CD8-positive, alpha-beta memory T cell (primary cell): ENCODE data around the gene ACOX3. TPM values are rescaled to one million over a fixed set of nuclear protein-coding genes. Genes with fewer than 3 reads are reported as not detected.
A peak's percentile ranks its signal among the peaks of the same experiment; 100 is the strongest.
"Not testable (repeated sequence)": the region's sequence is repeated elsewhere in the genome, so short reads cannot be mapped to it uniquely, and the experiment has no call there.

Experiments
- CTCF ChIA-PET: fragments of 350-600 bp; sonication (Branson Sonifier 250); formaldehyde crosslinking; loops from one replicate; lab custom pipeline; 2021; ENCODE audit warnings: antibody characterized with exemption; lab: Charles Lee
- POLR2A ChIA-PET: fragments of 350-600 bp; sonication (Branson Sonifier 250); formaldehyde crosslinking; loops from one replicate; lab custom pipeline; 2021; ENCODE audit warnings: antibody characterized with exemption; lab: Charles Lee
- DNase-seq, 5 donors: peaks; one replicate each; pipeline versions ENCODE4 v3.0.0 to v3.0.0-alpha.2; 2020 to 2022; ENCODE audit warnings: mixed read lengths in 1 of 5
- H3K27ac ChIP-seq: one replicate; pipeline ENCODE4 v1.7.0; 2013; ENCODE audit warnings: low read depth, mild to moderate bottlenecking, low read length, moderate library complexity
- H3K27me3 ChIP-seq: 2 replicates; pipeline ENCODE4 v1.7.0; 2013; ENCODE audit warnings: low read length, mild to moderate bottlenecking; ENCODE audit not compliant: insufficient read depth, poor library complexity, severe bottlenecking
- H3K36me3 ChIP-seq: 2 replicates; pipeline ENCODE4 v1.7.0; 2013; ENCODE audit warnings: mild to moderate bottlenecking, low read length, moderate library complexity; ENCODE audit not compliant: insufficient read depth
- H3K4me1 ChIP-seq: 2 replicates; pipeline ENCODE4 v1.7.0; 2013; ENCODE audit warnings: mild to moderate bottlenecking, low read length, moderate library complexity; ENCODE audit not compliant: insufficient read depth
- H3K4me3 ChIP-seq: 2 replicates; pipeline ENCODE4 v1.7.0; 2013; ENCODE audit warnings: mild to moderate bottlenecking, low read length
- H3K9me3 ChIP-seq: 2 replicates; pipeline ENCODE4 v1.7.0; 2013; ENCODE audit warnings: mild to moderate bottlenecking, low read length
- H3K27ac Mint-ChIP-seq, 8 donors: one replicate each; pipeline ENCODE4 v1.8.0; 2020 to 2021; ENCODE audit warnings: mixed read lengths in 8 of 8, mild to moderate bottlenecking in 6 of 8, inconsistent platforms in 3 of 8, moderate library complexity in 3 of 8
- H3K27me3 Mint-ChIP-seq, 2 donors: one replicate each; pipeline ENCODE4 v1.8.0; 2020 to 2021; ENCODE audit warnings: mixed read lengths in 2 of 2, mild to moderate bottlenecking in 1 of 2, moderate library complexity in 1 of 2
- H3K36me3 Mint-ChIP-seq, 3 donors: one replicate each; pipeline ENCODE4 v1.8.0; 2020 to 2021; ENCODE audit warnings: mixed read lengths in 3 of 3, inconsistent platforms in 1 of 3, mild to moderate bottlenecking in 1 of 3
- H3K4me1 Mint-ChIP-seq, 3 donors: one replicate each; pipeline ENCODE4 v1.8.0; 2020 to 2021; ENCODE audit warnings: mixed read lengths in 3 of 3, inconsistent platforms in 1 of 3, mild to moderate bottlenecking in 1 of 3
- H3K4me3 Mint-ChIP-seq, 7 donors: one replicate each; pipeline ENCODE4 v1.8.0; 2020 to 2021; ENCODE audit warnings: mixed read lengths in 7 of 7, mild to moderate bottlenecking in 6 of 7, moderate library complexity in 4 of 7, inconsistent platforms in 2 of 7
- H3K9me3 Mint-ChIP-seq, 5 donors: one replicate each; pipeline ENCODE4 v1.8.0; 2020 to 2022; ENCODE audit warnings: mixed read lengths in 5 of 5, mild to moderate bottlenecking in 3 of 5, moderate library complexity in 2 of 5, inconsistent platforms in 1 of 5
- polyA plus RNA-seq: library from polyadenylated mRNA; unstranded; fragments of 300-500 nt; fragmentation: Illumina TruSeq; gene quantifications from one replicate; pipeline ENCODE4 v1.2.3, GENCODE V29; 2021
- total RNA-seq, 2 experiments: library from RNA; stranded (reverse); gene quantifications; one replicate each; pipeline ENCODE4 v1.2.3, GENCODE V29; 2021

Gene ACOX3
- total and polyA plus RNA-seq, 3 experiments from 2014 or later, result 14.2 to 24.9 (median 22.3) TPM

DNA sequence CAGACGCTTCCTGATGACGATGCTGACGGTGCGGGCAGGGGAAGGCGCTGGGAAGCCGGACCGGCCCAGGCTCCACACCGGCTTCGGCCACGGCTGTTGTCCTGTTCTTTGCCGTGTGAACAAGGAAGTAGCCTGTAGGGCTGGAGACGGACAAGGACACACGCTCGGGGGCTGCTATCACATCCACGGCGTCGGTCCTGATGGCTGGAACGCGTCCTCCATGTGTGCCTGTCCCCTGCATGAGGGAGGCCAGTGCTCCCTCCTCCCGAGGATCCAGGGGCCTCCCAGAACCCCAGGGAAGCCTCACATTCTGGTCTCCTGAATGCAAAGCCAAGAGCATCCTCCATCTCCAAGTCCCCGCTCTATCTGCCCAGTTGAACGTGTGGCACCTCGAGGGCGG, 53.8 kb downstream of the ACOX3 start:
- Mint-ChIP-seq H3K27me3 (no peaks in the 10 kb centered on the region), H3K27ac (no peak overlapping the region), H3K36me3 (peaks cover 0 to 65% (median 11%) of the 10 kb centered on the region in 3 donors), H3K4me3 (no peak overlapping the region), H3K4me1 (no peaks in the 10 kb centered on the region), H3K9me3 (peaks cover 0 to 1% (median 0%) of the 10 kb centered on the region in 5 donors)
- no peak overlapping the region for H3K27ac ChIP-seq
- no peaks in the 10 kb centered on the region for H3K27me3 ChIP-seq
- H3K36me3 ChIP-seq, result peaks cover 3% of the 10 kb centered on the region
- no peaks in the 10 kb centered on the region for H3K9me3 ChIP-seq
- no peak overlapping the region for H3K4me3 ChIP-seq
- DNase-seq, result no peak
- H3K4me1 ChIP-seq, result no peaks in the 10 kb centered on the region
- ChIA-PET CTCF (no interaction called here), POLR2A (no interaction called here)

- DNase-seq, POLR2A ChIA-PET, H3K4me1 ChIP-seq, H3K27me3 Mint-ChIP-seq, H3K36me3 ChIP-seq, H3K27me3 ChIP-seq, CTCF ChIA-PET, H3K9me3 ChIP-seq, H3K4me1 Mint-ChIP-seq, H3K4me3 ChIP-seq, H3K27ac ChIP-seq, H3K4me3 Mint-ChIP-seq, H3K9me3 Mint-ChIP-seq: not testable (repeated sequence)
- Mint-ChIP-seq H3K36me3 (peaks cover 0 to 62% (median 11%) of the 10 kb centered on the region in 3 donors), H3K27ac (peak overlapping the region in 1 of 8 donors; percentile 71)
Measured at GRCh38 chr4:8386131-8386530, 54.4 kb downstream of the ACOX3 start.

GRCh38 chr4:8385611-8386010, 54.9 kb downstream of the ACOX3 start:
- peaks cover 0 to 1% (median 0%) of the 10 kb centered on the region in 5 donors for H3K9me3 Mint-ChIP-seq
- H3K27me3 Mint-ChIP-seq, result no peaks in the 10 kb centered on the region
- H3K36me3 ChIP-seq, result peaks cover 3% of the 10 kb centered on the region
- no peaks in the 10 kb centered on the region for H3K4me1 Mint-ChIP-seq
- no peaks in the 10 kb centered on the region for H3K9me3 ChIP-seq
- H3K4me3 Mint-ChIP-seq, result no peak overlapping the region
- peak in 1 of 5 donors; percentile 31 for DNase-seq
- CTCF ChIA-PET, result no interaction called here
- H3K4me1 ChIP-seq, result no peaks in the 10 kb centered on the region
- no peak overlapping the region for H3K27ac Mint-ChIP-seq
- POLR2A ChIA-PET, result no interaction called here
- no peak overlapping the region for H3K4me3 ChIP-seq
- peaks cover 0 to 63% (median 9%) of the 10 kb centered on the region in 3 donors for H3K36me3 Mint-ChIP-seq
- no peak overlapping the region for H3K27ac ChIP-seq
- H3K27me3 ChIP-seq, result no peaks in the 10 kb centered on the region

GRCh38 chr4:8385106-8385505, 55.4 kb downstream of the ACOX3 start:
- H3K4me1 Mint-ChIP-seq, result no peaks in the 10 kb centered on the region
- Histone ChIP-seq H3K9me3 (no peaks in the 10 kb centered on the region), H3K4me3 (no peak overlapping the region), H3K36me3 (peaks cover 3% of the 10 kb centered on the region), H3K27me3 (no peaks in the 10 kb centered on the region), H3K27ac (no peak overlapping the region), H3K4me1 (no peaks in the 10 kb centered on the region)
- no peak overlapping the region for H3K4me3 Mint-ChIP-seq
- H3K27me3 Mint-ChIP-seq, result no peaks in the 10 kb centered on the region
- peaks cover 0 to 1% (median 0%) of the 10 kb centered on the region in 5 donors for H3K9me3 Mint-ChIP-seq
- no peak overlapping the region for H3K27ac Mint-ChIP-seq
- peak in 1 of 5 donors; percentile 36 for DNase-seq
- CTCF ChIA-PET, result no interaction called here
- H3K36me3 Mint-ChIP-seq, result peaks cover 0 to 59% (median 9%) of the 10 kb centered on the region in 3 donors
- POLR2A ChIA-PET, result no interaction called here

- peaks cover 0 to 1% (median 0%) of the 10 kb centered on the region in 5 donors for H3K9me3 Mint-ChIP-seq
- no peaks in the 10 kb centered on the region for H3K4me1 Mint-ChIP-seq
- no peak overlapping the region for H3K4me3 Mint-ChIP-seq
- H3K27ac Mint-ChIP-seq, result peak overlapping the region in 2 of 8 donors; percentile 50 to 77
- H3K4me3 ChIP-seq, result no peak overlapping the region
- H3K27me3 Mint-ChIP-seq, result no peaks in the 10 kb centered on the region
- H3K36me3 ChIP-seq, result peaks cover 3% of the 10 kb centered on the region
- H3K27me3 ChIP-seq, result no peaks in the 10 kb centered on the region
- no peaks in the 10 kb centered on the region for H3K9me3 ChIP-seq
- no peak for DNase-seq
- ChIA-PET CTCF (no interaction called here), POLR2A (no interaction called here)
- H3K27ac ChIP-seq, result no peak overlapping the region
- H3K4me1 ChIP-seq, result no peaks in the 10 kb centered on the region
- H3K36me3 Mint-ChIP-seq, result peaks cover 0 to 58% (median 9%) of the 10 kb centered on the region in 3 donors
Measured at GRCh38 chr4:8384397-8385060, 56.0 kb downstream of the ACOX3 start.

DNA sequence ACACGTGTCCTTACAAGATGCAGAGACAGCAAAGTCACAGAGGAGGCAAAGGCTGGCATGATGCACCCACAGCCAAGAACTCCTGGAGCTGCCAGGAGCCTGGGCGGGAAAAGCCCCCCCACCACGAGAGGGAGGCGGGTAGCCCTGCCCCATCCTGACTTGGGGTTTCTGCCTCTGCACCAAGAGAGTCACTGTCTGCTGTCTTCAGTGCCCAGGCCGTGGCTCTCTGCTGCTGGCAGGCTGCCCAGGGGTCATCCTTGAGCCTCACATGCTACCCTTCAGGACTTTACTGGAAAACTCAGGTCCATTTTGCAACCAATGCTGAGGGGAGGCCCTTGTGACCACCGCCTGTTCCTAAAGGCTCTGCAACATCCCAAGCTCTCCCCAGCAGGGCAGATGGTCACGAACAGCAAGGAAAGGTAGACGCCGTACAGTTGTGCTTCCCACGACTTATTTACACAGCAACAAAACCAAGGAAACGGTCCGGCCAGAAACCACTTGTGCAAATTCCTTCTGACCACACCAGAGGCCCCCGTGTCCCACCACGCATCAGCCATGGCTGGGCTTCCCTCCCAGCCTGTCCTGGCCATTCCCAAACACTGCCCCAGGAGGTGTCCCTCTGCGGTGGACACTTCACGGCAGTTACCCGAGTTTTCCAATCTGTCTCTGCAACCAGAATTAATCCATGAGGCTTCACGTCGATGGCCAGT, 56.9 kb downstream of the ACOX3 start:
- H3K4me1 ChIP-seq, result no peaks in the 10 kb centered on the region
- H3K27me3 Mint-ChIP-seq, result no peaks in the 10 kb centered on the region
- ChIA-PET POLR2A (no interaction called here), CTCF (no interaction called here)
- H3K4me3 Mint-ChIP-seq, result no peak overlapping the region
- no peak for DNase-seq
- no peaks in the 10 kb centered on the region for H3K36me3 ChIP-seq
- no peak overlapping the region for H3K27ac ChIP-seq
- H3K27me3 ChIP-seq, result no peaks in the 10 kb centered on the region
- H3K9me3 Mint-ChIP-seq, result peaks cover 0 to 1% (median 0%) of the 10 kb centered on the region in 5 donors
- peak overlapping the region in 2 of 8 donors; percentile 71 to 77 for H3K27ac Mint-ChIP-seq
- no peaks in the 10 kb centered on the region for H3K4me1 Mint-ChIP-seq
- H3K36me3 Mint-ChIP-seq, result peaks cover 0 to 51% (median 9%) of the 10 kb centered on the region in 3 donors
- H3K4me3 ChIP-seq, result no peak overlapping the region
- H3K9me3 ChIP-seq, result no peaks in the 10 kb centered on the region

GRCh38 chr4:8383016-8383415, 57.5 kb downstream of the ACOX3 start:
- H3K9me3 Mint-ChIP-seq, result peaks cover 0 to 1% (median 0%) of the 10 kb centered on the region in 5 donors
- Histone ChIP-seq H3K27me3 (no peaks in the 10 kb centered on the region), H3K36me3 (no peaks in the 10 kb centered on the region), H3K4me3 (no peak overlapping the region), H3K27ac (no peak overlapping the region), H3K9me3 (no peaks in the 10 kb centered on the region), H3K4me1 (no peaks in the 10 kb centered on the region)
- ChIA-PET CTCF (no interaction called here), POLR2A (no interaction called here)
- no peaks in the 10 kb centered on the region for H3K27me3 Mint-ChIP-seq
- H3K36me3 Mint-ChIP-seq, result peaks cover 0 to 45% (median 9%) of the 10 kb centered on the region in 3 donors
- no peaks in the 10 kb centered on the region for H3K4me1 Mint-ChIP-seq
- no peak for DNase-seq
- no peak overlapping the region for H3K4me3 Mint-ChIP-seq
- no peak overlapping the region for H3K27ac Mint-ChIP-seq

- no peaks in the 10 kb centered on the region for H3K36me3 ChIP-seq
- Mint-ChIP-seq H3K4me3 (no peak overlapping the region), H3K9me3 (peaks cover 0 to 1% (median 0%) of the 10 kb centered on the region in 5 donors), H3K27me3 (no peaks in the 10 kb centered on the region), H3K27ac (no peak overlapping the region), H3K36me3 (peaks cover 0 to 37% (median 7%) of the 10 kb centered on the region in 3 donors), H3K4me1 (no peaks in the 10 kb centered on the region)
- H3K27ac ChIP-seq, result no peak overlapping the region
- no peaks in the 10 kb centered on the region for H3K9me3 ChIP-seq
- no peaks in the 10 kb centered on the region for H3K27me3 ChIP-seq
- POLR2A ChIA-PET, result no interaction called here
- H3K4me3 ChIP-seq, result no peak overlapping the region
- H3K4me1 ChIP-seq, result no peaks in the 10 kb centered on the region
- no peak for DNase-seq
- CTCF ChIA-PET, result no interaction called here
Measured at GRCh38 chr4:8381814-8382581, 58.5 kb downstream of the ACOX3 start.
